PFSK-1 (cell line): ENCODE measurements around the gene FADS3.
A peak's percentile ranks its signal among the peaks of the same experiment; 100 is the strongest.

ENCODE experiments used
- FOXP2 ChIP-seq: optimal IDR thresholded peaks from 2 replicates; pipeline ENCODE3; 2011; ENCODE audit warnings: borderline replicate concordance, control low read depth, inconsistent platforms; ENCODE audit not compliant: insufficient read depth; ENCODE audit errors: extremely low read length, extremely low read depth
- POLR2AphosphoS5 ChIP-seq: IDR thresholded peaks from 2 replicates; pipeline ENCODE4 v1.6.1; 2012; ENCODE audit warnings: low read depth, mild to moderate bottlenecking, control low read depth, low read length, moderate library complexity
- REST ChIP-seq, 2 experiments: IDR thresholded peaks; 2 replicates each; pipeline versions ENCODE4 v1.6.1 to v1.8.0; 2011 to 2012; ENCODE audit warnings: low read depth in 2 of 2, low read length in 2 of 2, control low read depth in 1 of 2, inconsistent platforms in 1 of 2, mild to moderate bottlenecking in 1 of 2, moderate library complexity in 1 of 2; ENCODE audit not compliant: insufficient read depth in 1 of 2
- SIN3A ChIP-seq: IDR thresholded peaks from 2 replicates; pipeline ENCODE4 v1.6.1; 2012; ENCODE audit warnings: mild to moderate bottlenecking, low read length, moderate library complexity, borderline replicate concordance; ENCODE audit not compliant: insufficient read depth
- TAF1 ChIP-seq: IDR thresholded peaks from 2 replicates; pipeline ENCODE4 v1.6.1; 2012; ENCODE audit warnings: low read length, control low read depth, borderline replicate concordance; ENCODE audit not compliant: insufficient read depth

FADS3 gene

GRCh38 chr11:61918251-61918937, 27.0 kb upstream of the FADS3 start:
- TF ChIP-seq SIN3A (no peak), FOXP2 (no peak), POLR2AphosphoS5 (no peak), TAF1 (no peak), REST (IDR thresholded peaks at IDR 0.05; ENCODE audit: insufficient read depth in 1 of 2, low read depth in 2 of 2, low read length in 2 of 2) (no peak)

DNA sequence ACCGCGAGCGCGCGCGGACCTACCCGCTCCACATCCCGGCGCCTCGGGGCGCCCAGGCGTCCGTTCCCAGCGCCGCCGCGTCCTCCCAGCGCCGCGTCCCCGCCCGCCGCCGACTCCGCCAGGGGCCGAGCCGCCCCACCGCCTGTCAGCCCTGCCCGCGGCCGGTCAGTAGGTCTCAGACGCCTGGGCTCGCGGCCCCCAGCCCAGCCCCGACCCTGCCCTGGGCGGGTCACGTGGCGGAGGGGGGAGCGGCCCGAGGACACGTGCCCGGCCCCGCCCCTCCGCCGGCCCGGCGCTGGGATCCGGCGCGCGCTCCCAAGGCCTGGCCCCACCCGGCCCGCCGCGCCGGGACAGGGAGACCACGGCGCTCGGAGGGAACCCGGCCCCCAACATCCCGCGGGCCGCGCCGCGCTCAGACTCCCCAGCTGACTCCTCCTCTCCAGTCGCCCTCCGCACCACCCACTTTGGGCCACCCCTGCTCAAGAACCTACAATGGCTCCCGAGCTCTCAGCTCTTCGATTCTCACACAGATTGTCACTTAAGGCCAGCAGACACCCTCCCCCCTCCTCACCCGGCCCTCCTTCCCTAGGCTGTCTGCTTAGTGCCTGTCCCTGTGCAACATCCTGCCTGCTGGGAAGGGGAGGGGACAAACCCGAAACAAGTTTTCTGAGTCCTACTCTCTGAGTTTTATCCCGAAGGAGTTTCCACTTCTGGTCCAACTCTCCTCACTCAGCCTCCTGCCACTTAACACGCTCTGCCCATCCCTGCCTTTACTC, 26.2 kb upstream of the FADS3 start, which contains the start of gene RAB3IL1:
Gene RAB3IL1, minus strand, starts transcription at position 233 of the 776 bp plus-strand sequence. Its CDS starts 199 bp downstream, at position 34.
- peak; percentile 28; the same call in 1 of the 2 replicates for TF ChIP-seq SIN3A
- no peak for TF ChIP-seq TAF1
- TF ChIP-seq FOXP2: peak; percentile 42
- TF ChIP-seq REST (IDR thresholded peaks at IDR 0.05; ENCODE audit: insufficient read depth in 1 of 2, low read depth in 2 of 2, low read length in 2 of 2): no peak
- TF ChIP-seq POLR2AphosphoS5: 0 out of 2 replicates have a peak, but pooled peaks have one; percentile 10

DNA sequence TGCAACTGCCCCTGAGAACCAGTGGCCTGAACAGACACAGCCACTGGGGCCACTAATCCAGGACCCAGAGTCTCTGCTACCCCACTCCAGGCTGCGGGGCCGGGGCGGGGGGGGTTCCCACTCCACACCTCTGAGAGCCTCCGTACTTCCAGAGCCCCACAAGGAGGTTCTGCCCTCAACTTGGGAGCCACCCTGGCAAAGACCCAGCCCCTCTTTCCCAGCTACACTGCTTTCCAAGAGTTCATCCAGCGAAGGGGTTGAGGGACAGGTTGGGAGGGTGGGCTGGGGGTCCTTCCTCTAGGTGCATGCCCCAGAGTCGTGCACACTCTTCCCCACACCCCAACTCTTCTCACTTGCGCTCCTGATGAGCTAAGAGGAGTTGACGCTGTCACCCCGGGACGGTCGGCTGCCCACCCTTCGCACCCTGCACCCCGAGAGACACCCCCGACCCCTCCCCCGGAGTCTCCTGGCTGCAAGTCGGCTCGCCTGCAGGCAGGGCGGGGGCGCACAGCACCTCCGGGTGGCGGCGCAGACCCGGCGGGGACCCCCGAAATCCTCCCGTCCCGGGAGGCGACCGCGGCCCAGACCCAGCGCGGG, 25.5 kb upstream of the FADS3 start:
- TF ChIP-seq TAF1 (no peak), POLR2AphosphoS5 (no peak), REST (IDR thresholded peaks at IDR 0.05; ENCODE audit: insufficient read depth in 1 of 2, low read depth in 2 of 2, low read length in 2 of 2) (no peak), FOXP2 (no peak), SIN3A (no peak)

DNA sequence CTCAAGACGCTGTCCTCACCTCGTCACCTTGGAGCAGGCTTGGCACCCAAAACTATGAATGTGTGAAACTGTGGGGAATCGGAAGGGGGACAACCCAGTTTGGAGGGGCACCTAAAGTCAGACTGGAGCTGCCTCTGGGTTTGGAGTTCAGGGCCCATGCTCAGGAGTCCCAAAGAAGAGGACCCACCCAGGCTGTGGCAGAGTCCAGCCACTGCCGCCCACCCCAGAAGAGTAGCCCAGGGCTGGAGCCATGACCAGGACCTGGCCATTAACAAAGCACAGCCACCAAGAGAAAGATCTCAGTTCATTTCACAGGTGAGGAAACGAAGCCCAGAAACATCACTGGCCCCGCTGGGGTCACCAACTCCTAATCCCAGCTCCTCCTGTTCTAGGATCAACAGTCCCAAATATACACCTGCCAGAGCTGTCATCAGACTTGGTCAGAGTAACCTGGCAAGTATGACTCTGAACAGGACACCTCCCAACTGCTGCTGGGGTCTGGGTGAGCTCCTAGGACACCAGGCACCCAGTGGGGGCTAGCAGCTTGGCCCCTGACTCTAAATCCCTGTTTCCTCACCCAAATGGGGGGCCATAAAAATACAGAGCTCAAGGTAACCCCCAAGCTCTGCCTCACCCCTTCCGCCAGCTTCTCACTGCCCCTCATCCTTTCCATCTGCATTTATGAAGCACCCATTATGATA, 23.3 kb upstream of the FADS3 start:
- TF ChIP-seq SIN3A (no peak), REST (IDR thresholded peaks at IDR 0.05; ENCODE audit: insufficient read depth in 1 of 2, low read depth in 2 of 2, low read length in 2 of 2) (no peak), TAF1 (no peak), FOXP2 (no peak), POLR2AphosphoS5 (no peak)
